ENCODE measurements around the gene IQCH.

- no peak for TF ChIP-seq CTCF (IDR thresholded peaks at IDR 0.05)
- no peak for TF ChIP-seq POLR2A (IDR thresholded peaks at IDR 0.05)
These were observed 129.3 kb downstream of the IQCH start for GRCh38 chr15:67383899-67384298.

Data from body of pancreas (tissue), 4 donors.